ENCODE measurements around the gene CAV1.

GRCh38 chr7:116518961-116519360, 5.9 kb upstream of the CAV1 start:
- no peak for TF ChIP-seq EZH2 (IDR thresholded peaks at IDR 0.05; ENCODE audit: insufficient read depth, poor library complexity, severe bottlenecking)
- no peak for TF ChIP-seq EZH2phosphoT487 (IDR thresholded peaks at IDR 0.05; ENCODE audit: insufficient read depth, low read depth)
